ENCODE data around the gene RNF220. TPM values are rescaled to one million over a fixed set of nuclear protein-coding genes. Genes with fewer than 3 reads are reported as not detected.
A peak's percentile ranks its signal among the peaks of the same experiment; 100 is the strongest.

Gene RNF220
- total and polyA plus RNA-seq, 9 of the 15 experiments (the other 6 are each of a cell fraction or from before 2014, with no cell fraction given) = 5.1 to 117 (median 66.9) TPM

GRCh38 chr1:44526295-44527073, 121.4 kb downstream of the RNF220 start (continued):
- TF ChIP-seq BMI1 (IDR thresholded peaks at IDR 0.05; ENCODE audit: low read length) (no peak), KLF10 (CRISPR knock-in tag; IDR thresholded peaks at IDR 0.05) (no peak), HEY1 (CRISPR knock-in tag; IDR thresholded peaks at IDR 0.05; ENCODE audit: borderline replicate concordance) (no peak), SOX6 (IDR thresholded peaks at IDR 0.05) (no peak; the same call in 1 of the 2 replicates), ZNF436 (CRISPR knock-in tag; IDR thresholded peaks at IDR 0.05) (no peak), NELFE (IDR thresholded peaks at IDR 0.05; ENCODE audit: insufficient read depth, insufficient read length) (no peak), CBX5 (IDR thresholded peaks at IDR 0.05; ENCODE audit: borderline replicate concordance, low read depth) (no peak), PTTG1 (tag; IDR thresholded peaks at IDR 0.05; ENCODE audit: low read depth) (no peak), RAD21 (CRISPR knock-in tag; conservative IDR thresholded peaks at IDR 0.05 in 1 of 2, IDR thresholded peaks at IDR 0.05 in 1 of 2) (no peak), ZNF354B (CRISPR knock-in tag; IDR thresholded peaks at IDR 0.05) (no peak), PURB (CRISPR knock-in tag; IDR thresholded peaks at IDR 0.05; ENCODE audit: low read depth) (no peak), TEAD1 (CRISPR knock-in tag; IDR thresholded peaks at IDR 0.05) (no peak), SMAD1 (IDR thresholded peaks at IDR 0.05; ENCODE audit: low read depth, low read length, partially characterized antibody) (no peak), HDGF (IDR thresholded peaks at IDR 0.05) (no peak), YY1 (IDR thresholded peaks at IDR 0.05; ENCODE audit: borderline replicate concordance in 1 of 3, control insufficient read depth in 1 of 3, extremely low read depth in 1 of 3, insufficient read depth in 3 of 3, insufficient read length in 1 of 3, insufficient replicate concordance in 2 of 3, low read depth in 1 of 3, low read length in 2 of 3) (no peak), HDAC1 (IDR thresholded peaks at IDR 0.05) (peak in 1 of 2 experiments; percentile 83; a peak in 2 of 4 replicates), ZNF780A (CRISPR knock-in tag; IDR thresholded peaks at IDR 0.05) (no peak), ARID1B (IDR thresholded peaks at IDR 0.05) (peak; percentile 94), SETDB1 (IDR thresholded peaks at IDR 0.05; ENCODE audit: low read length) (no peak), RBM39 (optimal IDR thresholded peaks at IDR 0.05; ENCODE audit: low read depth, low read length) (no peak), TOE1 (IDR thresholded peaks at IDR 0.05; ENCODE audit: borderline replicate concordance) (peak; percentile 61; the same call in 1 of the 2 replicates), TOE1 (CRISPR knock-in tag; IDR thresholded peaks at IDR 0.05; ENCODE audit: borderline replicate concordance, low read depth) (no peak), JUND (IDR thresholded peaks at IDR 0.05; ENCODE audit: borderline replicate concordance, low read depth, low read length) (peak; percentile 95), JUND (tag; IDR thresholded peaks at IDR 0.05; ENCODE audit: borderline replicate concordance, low read depth, low read length) (peak; percentile 93; the same call in 2 of the 3 replicates), SRSF3 (IDR thresholded peaks at IDR 0.05; ENCODE audit: insufficient read depth, low read length) (no peak), EP400 (IDR thresholded peaks at IDR 0.05) (no peak; the same call in 1 of the 2 replicates), TAL1 (IDR thresholded peaks at IDR 0.05) (peak; percentile 37; the same call in 1 of the 2 replicates)
- TF ChIP-seq, protein P1, sequence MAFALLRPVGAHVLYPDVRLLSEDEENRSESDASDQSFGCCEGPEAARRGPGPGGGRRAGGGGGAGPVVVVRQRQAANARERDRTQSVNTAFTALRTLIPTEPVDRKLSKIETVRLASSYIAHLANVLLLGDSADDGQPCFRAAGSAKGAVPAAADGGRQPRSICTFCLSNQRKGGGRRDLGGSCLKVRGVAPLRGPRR (CRISPR knock-in tag; IDR thresholded peaks at IDR 0.05) = no peak
- TF ChIP-seq, protein P2, sequence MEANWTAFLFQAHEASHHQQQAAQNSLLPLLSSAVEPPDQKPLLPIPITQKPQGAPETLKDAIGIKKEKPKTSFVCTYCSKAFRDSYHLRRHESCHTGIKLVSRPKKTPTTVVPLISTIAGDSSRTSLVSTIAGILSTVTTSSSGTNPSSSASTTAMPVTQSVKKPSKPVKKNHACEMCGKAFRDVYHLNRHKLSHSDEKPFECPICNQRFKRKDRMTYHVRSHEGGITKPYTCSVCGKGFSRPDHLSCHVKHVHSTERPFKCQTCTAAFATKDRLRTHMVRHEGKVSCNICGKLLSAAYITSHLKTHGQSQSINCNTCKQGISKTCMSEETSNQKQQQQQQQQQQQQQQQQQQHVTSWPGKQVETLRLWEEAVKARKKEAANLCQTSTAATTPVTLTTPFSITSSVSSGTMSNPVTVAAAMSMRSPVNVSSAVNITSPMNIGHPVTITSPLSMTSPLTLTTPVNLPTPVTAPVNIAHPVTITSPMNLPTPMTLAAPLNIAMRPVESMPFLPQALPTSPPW (CRISPR knock-in tag; IDR thresholded peaks at IDR 0.05) = no peak

All from K562 (cell line).